Stimulated activated CD4-positive, alpha-beta T cell treated with anti-CD3 and anti-CD28 coated beads, Interleukin-4, amount 100 ng/mL, for 1 hour (primary cell): ENCODE results near the gene SSBP4.
"Not testable (repeated sequence)": the region's sequence is repeated elsewhere in the genome, so short reads cannot be mapped to it uniquely, and the experiment has no call there.

Experiments
- DNase-seq: peaks from one replicate; pipeline ENCODE4 v3.0.0-alpha.2; 2020

Gene SSBP4

DNA sequence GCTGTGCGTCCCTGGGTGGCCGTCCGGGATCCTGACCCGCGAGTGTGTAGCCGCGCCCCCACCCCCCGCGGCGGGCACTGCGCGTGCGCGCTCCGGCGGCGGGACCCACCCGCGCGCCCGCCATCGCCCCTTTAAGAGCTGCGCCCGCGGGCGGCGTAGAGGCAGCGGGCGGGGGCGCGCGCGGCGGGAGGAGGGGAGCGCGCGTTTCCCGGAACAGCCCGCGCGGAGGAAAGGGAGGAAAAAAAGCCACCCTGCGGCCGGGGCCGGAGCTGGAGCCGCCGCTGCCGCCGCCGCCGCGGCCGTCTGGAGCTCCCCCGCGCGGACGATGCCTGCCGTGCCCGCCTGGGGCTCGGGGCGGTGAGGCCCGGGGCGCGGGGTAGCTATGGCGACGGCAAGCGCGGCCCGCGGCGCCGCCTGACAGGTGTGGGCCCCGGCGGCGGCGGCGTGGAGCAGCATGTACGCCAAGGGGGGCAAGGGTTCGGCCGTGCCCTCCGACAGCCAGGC, at the start of gene SSBP4:
Gene SSBP4 (plus strand): TSS at position 204 of the 504 bp plus-strand sequence. CDS start 251 bp downstream, at position 455.
- DNase-seq: peak; percentile 68

DNA sequence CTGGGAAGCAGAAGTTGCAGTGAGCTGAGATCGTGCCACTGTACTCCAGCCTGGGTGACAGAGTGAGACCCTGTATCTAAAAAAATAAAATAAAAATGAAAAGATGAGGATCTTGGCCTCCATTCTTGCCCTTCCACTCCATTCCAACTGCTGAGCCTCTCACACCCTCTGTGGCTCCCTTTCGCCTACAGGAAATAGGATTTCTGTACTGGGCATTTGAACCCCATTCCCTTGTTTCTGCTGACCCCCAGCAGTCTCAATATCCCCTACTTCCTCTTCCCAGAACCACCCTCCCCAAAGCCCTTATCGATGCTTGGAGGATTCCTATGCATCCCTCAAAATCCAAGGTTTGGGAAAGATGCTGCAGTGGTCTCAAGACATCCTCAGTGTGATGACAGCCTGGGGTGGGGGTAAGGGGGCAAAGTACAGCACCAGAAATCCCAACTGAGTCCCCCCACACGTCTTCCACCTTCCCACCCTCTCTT, 45.7 kb upstream of the SSBP4 start:
- no peak for DNase-seq

DNA sequence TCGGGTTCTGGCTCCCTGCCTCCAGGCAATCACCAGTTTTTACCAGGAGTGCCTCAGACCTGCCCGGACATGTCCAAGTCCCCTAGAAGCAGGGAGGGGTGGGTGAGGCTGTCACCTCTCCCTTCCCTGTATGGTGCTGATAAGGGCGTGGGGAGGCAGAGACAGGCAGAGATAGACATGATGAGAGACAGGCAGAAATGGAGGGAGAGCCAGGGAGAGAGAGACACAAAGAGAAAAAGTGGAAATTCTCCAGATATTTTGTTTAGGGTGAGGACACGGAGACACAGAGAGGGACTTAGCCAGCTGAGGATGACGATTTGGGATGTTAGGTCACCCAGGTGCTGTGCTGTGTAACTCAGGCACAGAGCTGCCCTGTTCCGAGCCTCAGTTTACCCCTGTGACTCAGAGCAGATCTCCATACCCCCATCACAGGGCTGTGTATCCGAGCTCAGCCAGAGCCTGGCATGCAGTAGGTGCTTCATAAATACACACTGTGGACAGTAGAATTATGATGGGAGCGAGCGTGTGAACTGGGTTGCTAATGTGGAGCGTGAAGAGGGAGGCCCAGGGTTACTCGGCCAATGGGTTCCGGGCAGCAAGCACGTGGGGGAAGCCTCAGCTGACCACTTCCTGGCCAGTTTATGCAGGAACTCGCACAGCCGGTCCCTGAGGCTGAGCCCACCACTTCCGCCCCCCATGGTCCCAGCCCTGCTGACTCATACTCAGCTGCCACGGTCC, 45.1 kb upstream of the SSBP4 start:
- DNase-seq: peak; percentile 23

DNA sequence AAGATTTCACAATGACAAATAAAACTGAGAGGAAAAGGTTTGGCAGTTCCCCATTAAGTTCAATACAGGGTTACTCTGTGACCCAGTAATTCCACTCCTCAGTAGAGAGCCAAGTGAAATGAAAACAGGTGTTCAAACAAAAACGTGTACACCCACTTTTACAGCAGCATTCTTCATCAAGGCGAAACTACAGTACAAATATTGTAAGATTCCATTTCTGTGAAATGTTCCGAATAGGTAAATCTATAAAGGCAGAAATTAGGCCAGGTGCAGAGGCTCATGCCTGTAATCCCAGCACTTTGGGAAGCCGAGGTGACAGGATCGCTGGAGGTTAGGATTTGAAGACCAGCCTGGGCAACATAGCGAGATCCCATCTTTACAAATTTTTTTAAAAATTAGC, 42.2 kb upstream of the SSBP4 start:
- DNase-seq: no peak

DNA sequence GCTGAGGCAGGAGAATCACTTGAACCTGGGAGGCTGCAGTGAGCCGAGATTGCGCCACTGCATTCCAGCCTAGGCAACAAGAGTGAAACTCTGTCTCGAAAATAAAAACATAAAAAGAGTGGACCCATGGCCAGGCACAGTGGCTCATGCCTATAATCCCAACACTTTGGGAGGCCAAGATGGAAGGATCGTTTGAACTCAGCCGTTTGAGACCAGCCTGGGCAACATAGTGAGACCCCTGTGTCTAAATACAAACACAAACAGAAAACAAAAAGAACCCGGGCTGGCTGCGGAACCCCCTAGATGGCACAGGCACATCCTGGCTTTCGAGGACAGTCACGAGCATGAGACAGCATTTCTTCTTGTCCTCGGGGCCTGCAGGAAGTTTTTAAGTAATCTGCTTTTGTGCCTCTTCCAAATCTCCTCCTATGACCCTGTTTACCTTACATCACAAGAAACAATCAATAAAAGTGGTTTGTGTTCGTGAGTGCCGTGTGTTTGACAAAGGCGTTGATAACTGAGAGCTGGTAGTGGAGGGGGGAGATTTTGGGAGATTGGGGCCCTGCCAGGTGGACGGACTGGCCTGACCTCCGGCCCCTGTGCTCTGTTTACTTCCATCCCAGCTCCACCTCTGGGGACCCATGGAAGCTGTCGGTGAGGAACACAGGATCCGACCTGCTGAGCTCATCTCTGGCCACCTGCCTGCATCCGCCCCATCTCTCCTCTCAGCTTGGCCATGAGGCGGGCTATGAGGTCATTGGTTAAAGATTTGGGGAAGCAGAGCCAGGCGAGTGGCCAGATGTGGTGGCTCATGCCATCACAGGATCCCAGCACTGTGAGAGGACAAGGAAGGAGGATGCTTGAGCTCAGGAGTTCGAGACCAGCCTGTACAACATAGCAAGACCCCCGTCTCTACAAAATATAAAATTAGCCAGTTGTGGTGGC, 39.1 kb upstream of the SSBP4 start:
- no peak for DNase-seq

DNA sequence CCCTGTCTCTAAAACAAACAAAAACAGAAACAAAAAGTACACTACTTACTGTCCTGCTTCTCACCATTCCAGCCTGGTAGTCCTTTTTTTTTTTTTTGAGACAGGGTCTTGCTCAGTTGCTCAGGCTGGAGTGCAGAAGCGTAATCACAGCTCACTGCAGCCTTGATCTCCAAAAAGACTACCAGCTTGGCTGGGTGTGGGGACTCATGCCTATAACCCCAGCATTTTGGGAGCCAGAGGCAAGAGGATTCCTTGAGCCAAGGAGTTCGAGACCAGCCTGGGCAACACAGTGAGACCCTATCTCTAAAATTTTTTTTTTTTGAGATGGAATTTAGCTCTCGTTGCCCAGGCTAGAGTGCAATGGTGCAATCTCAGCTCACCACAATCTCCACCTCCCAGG, 38.4 kb upstream of the SSBP4 start:
- DNase-seq: no peak

DNA sequence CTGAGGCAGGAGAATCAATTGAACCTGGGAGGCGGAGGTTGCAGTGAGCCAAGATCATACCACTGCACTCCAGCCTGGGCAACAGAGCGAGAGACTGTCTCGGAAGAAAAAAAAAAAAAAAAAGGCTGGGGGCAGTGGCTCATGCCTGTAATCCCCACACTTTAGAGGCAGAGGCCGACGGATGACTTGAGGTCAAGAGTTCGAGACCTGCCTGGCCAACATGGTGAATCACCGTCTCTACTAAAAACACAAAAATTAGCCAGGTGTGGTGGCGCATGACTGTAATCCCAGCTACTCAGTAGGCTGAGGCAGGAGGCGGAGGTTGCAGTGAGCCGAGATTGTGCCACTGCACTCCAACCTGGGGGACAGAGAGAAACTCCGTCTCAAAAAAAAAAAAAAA, 35.6 kb upstream of the SSBP4 start:
- DNase-seq: not testable (repeated sequence)

DNA sequence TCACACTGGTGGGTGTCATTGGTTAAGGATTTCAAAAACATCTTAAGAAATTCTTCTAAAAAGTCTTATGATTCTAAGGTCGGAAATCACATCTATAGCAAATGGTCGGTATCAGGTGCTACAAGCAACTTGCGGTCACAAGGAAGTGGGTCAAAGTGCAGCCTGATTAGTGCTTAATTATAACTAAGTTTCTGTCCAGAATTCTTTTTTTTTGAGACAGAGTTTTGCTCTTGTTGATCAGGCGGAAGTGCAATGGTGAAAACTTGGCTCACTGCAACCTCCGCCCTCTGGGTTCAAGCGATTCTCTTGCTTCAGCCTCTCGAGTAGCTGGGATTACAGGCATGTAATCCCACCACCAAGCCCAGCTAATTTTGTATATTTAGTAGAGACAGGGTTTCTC, 34.4 kb upstream of the SSBP4 start:
- no peak for DNase-seq

DNA sequence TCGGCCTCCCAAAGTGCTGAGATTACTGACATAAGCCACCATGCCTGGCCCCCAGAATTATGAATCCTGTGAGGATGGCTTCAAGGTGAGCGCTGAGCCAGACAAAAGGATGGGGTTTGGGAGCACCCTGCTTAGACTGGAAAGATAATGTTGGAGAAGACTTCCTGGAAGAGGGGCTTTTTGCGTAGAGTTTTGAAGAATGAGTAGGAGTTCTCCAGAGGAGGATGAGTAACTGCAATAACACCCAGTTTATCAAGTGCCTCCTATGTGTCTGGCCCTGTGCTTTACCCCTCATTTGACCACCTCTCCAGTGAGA, 33.9 kb upstream of the SSBP4 start:
- DNase-seq: no peak

DNA sequence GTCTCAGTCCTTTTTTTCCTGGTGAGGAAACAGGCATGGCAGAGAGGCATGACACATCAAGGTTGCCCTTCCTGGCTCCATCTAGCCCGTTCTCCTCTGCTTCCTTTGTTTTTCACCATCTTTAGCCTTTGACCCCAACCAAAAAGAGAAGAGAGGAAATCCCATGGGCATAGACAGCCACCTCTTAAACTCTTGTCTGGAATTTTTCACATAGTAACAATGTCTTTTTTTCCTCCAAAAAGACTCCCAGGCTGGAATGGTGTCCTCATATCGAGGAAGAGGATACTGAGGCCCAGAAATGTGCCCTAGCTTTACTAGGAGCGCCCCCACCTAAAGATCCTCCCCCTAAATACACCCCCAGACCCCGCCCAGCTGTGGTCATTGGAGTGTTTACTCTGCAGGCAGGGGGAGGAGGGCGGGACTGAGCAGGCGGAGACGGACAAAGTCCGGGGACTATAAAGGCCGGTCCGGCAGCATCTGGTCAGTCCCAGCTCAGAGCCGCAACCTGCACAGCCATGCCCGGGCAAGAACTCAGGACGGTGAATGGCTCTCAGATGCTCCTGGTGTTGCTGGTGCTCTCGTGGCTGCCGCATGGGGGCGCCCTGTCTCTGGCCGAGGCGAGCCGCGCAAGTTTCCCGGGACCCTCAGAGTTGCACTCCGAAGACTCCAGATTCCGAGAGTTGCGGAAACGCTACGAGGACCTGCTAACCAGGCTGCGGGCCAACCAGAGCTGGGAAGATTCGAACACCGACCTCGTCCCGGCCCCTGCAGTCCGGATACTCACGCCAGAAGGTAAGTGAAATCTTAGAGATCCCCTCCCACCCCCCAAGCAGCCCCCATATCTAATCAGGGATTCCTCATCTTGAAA, 33.3 kb upstream of the SSBP4 start, which contains the start of gene GDF15:
Gene GDF15 (plus strand): TSS at position 484 of the 868 bp plus-strand sequence. CDS start 32 bp downstream, at position 516.
- peak; percentile 26 for DNase-seq

DNA sequence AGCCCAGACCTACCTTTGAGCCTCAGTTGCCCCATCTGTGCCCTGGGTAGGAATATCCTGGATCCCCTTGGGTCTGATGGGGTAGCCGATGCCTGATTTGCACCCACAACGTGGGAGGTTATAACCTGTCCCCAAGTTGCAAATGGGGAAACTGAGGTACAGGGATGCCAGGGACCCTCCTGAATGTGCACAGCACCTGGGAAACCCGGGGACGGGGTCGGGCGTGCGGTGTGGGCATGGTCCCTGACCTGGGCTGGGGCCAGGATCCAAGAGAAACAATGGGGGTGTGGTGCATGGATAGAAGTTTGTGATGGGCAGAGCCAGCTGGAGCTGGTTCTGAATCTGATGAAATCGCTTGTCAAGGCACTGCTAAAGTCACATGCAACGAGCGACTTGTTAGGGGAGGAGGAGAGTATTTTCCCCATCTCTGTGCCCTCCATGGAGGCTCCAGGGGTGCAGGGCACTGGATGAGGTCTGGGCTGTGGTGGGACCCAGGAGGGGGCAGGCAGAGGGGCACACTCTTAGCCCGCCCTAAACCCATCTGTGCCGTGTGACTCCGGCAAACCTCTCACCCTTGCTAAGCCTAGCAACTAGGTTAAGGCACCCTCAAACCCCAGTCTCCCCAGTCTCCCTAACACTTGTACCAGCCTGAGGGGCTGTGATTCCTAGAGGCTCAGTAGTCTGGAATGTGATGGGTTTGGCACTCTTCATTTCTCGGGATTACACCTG, 32.5 kb upstream of the SSBP4 start:
- no peak for DNase-seq

DNA sequence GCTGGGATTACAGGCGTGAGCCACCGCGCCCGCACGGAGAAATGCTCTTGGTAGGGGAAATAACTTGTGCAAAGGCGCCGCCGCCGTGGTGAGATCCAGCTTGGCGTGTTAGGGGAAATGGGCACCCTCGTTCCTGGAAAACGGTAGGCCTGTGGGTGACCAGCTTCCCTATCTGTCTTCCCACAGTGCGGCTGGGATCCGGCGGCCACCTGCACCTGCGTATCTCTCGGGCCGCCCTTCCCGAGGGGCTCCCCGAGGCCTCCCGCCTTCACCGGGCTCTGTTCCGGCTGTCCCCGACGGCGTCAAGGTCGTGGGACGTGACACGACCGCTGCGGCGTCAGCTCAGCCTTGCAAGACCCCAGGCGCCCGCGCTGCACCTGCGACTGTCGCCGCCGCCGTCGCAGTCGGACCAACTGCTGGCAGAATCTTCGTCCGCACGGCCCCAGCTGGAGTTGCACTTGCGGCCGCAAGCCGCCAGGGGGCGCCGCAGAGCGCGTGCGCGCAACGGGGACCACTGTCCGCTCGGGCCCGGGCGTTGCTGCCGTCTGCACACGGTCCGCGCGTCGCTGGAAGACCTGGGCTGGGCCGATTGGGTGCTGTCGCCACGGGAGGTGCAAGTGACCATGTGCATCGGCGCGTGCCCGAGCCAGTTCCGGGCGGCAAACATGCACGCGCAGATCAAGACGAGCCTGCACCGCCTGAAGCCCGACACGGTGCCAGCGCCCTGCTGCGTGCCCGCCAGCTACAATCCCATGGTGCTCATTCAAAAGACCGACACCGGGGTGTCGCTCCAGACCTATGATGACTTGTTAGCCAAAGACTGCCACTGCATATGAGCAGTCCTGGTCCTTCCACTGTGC, 30.9 kb upstream of the SSBP4 start:
- peak; percentile 78 for DNase-seq

DNA sequence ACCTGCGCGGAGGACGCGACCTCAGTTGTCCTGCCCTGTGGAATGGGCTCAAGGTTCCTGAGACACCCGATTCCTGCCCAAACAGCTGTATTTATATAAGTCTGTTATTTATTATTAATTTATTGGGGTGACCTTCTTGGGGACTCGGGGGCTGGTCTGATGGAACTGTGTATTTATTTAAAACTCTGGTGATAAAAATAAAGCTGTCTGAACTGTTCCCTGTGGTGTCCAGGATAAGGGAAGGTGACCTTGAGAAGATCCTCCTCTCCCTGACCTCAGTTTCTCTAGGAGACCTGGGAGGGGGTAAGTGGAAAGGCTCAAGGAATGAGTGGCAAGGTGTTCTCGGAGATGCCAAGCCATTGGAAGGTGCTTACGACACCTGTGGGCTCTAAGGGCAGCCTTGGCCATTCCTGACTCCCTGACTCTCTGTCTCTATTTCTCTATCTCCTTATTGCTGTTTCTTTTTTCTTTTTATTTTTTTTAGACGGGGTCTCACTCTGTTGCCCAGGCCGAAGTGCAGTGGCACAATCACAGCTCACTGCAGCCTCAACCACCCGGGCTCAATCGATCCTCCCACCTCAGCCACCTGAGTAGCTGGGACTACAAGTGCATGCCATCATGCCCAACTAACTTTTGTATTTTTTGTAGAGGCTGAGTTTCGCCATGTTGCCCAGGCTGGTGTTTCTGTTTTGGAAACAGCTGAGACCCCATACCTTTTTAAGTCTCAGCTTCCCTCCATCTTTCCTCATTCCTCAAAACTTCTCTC, 30.1 kb upstream of the SSBP4 start:
- no peak for DNase-seq

DNA sequence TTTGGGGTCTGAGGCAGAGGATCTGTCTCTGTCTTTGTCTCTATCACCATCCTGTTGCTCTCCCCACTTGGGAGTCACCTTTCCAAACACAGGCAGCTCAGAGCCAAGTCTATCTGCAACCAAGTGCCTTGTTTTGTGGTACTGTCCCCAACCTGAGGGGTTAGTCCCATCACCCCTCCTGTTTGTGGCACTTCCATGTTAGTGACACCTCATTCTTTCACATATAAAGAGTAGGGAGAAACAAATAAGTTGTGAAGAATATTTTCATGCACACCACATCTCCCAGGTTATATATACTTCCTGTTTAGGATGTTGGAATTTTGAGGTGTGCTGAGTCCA, 29.5 kb upstream of the SSBP4 start:
- no peak for DNase-seq

DNA sequence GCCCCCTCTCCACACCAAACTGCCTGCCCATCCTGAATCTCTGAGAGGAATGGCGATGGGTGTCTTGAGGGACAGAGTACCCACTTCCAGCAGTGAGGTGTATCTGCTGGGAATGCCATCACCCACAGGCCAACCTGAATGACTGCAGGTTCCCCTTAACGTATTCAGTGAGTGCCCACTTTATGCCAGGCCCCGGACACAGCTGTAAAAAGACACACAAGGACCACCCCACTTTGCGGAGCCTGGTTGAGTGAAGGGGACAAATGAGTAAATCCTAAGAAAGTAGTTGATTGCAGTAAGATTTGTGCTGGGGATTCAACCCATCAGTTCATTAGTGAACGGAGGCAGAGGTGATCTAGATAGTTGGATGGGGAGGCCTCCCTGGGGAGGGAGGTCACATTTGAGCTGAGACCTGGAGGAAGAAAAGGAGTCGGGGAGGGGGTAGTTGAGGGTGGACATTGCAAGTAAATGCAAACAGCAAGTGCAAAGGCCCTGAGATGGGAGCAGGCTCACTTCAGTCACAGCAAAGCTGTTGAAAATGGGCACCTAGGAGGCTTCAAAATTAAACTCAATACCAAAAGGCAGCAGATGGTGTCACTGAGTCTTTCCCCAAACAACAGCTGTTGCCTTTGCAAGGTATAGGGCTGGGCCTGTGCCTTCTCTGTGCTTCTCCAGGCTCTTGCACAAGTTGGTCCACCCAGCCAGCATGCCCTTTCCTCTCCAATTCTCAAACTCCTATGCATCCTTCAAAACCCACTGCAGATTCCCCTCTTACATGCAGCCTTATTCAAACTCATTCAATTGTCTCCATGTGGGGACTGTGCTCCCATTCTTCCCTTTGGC, 28.9 kb upstream of the SSBP4 start:
- no peak for DNase-seq

DNA sequence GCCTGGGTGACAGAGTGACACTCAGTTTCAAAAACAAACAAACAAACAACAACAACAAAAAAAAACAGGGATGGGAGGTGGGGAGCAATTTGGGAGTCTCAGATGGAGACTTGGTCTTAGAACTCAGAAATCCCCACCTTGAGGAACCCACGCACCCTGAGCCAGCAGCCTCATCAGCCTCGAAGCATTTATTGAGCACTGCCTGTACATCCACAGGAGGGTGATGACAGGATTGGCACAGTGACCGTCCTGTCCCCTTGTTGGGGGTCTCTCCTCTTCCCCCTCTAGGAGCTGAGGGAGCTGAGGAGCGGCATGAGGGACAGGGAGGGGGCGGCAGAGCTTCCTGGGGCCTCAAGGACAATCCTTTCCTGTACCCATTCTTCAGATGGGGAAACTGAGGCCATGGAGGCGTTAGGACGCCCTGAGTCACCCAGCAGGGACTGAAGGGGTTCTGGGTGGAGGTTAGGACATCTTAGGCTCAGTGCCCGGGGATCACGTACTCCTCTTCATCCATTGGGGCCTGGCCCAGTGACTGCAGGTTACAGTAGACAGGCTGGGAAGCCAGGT, 27.6 kb upstream of the SSBP4 start:
- no peak for DNase-seq

DNA sequence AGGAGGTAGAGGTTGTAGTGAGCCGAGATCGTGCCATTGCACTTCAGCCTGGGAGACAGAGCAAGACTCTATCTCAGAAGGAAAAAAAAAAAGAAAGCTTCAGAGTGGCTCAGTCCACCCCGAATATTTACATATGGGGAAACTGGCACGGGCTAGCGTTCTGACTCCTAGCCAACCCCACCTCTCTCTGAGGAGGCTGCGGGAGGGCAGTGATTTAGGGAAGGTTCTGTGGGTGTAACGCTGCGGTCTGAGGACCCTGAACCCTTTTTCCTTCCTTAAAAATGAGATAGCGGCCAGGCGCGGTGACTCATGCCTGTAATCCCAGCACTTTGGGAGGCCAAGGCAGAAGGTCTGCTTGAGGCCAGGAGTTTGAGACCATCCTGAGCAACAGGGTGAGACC, 26.8 kb upstream of the SSBP4 start:
- no peak for DNase-seq

DNA sequence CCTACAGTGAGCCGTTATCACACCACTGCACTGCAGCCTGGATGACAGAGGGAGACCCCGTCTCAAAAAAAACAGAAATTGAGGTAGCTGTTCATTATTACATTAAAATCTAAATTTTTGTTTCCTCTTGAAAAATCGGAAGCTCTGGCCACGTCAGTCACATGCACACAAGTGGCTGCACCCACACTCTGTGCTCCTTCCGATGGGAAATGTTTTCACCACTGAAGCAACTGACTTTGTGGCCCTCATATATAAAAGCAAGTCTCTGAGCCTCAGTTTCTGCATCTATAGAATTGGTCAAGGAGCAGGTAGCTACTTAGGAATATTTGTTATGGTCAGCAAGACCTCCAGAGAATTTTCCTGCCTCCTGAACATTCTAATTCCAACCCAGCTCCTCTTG, 26.3 kb upstream of the SSBP4 start:
- no peak for DNase-seq

DNA sequence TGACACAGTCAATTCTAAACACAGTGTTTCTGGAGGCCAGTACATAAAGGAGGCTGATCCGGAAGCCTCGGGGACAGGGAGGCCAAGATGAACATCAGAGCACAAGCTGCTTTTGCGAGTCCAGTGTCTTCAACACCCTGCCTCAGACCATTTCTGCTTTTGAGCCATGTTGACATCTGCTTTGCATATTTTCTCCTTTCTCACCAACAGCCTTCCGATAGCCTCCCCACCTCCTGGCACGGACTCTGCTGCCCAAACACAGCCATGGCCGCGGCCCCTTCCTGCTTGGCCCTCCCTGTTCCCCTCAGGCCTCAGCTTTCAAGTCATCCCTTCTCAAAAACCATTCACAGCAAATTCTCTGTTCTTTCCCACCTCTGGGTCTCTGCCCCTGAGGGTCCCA, 25.4 kb upstream of the SSBP4 start:
- DNase-seq: no peak
